Endothelial cell of umbilical vein (primary cell): ENCODE data around the gene CAPN7.

Experiments used
- CTCF ChIP-seq, 2 donors: IDR thresholded peaks; 1 replicate in 1 of 2; 2 replicates in 1 of 2; pipeline ENCODE4 v1.5.1; 2011; ENCODE audit warnings: low read length in 2 of 2, mild to moderate bottlenecking in 2 of 2, moderate library complexity in 2 of 2, control low read depth in 1 of 2, inconsistent platforms in 1 of 2, low read depth in 1 of 2; ENCODE audit not compliant: insufficient read depth in 1 of 2; ENCODE audit errors: extremely low read depth in 1 of 2
- EZH2 ChIP-seq: IDR thresholded peaks from 2 replicates; pipeline ENCODE4 v1.6.1; 2012; ENCODE audit warnings: borderline replicate concordance, low read depth, mild to moderate bottlenecking, moderate library complexity, low read length, inconsistent platforms; ENCODE audit not compliant: severe bottlenecking

- TF ChIP-seq CTCF (IDR thresholded peaks at IDR 0.05; ENCODE audit: extremely low read depth in 1 of 2, insufficient read depth in 1 of 2, low read depth in 1 of 2, low read length in 2 of 2) = no peak
- no peak for TF ChIP-seq EZH2
Measured at GRCh38 chr3:15283702-15284101, 77.7 kb downstream of the CAPN7 start.
